ENCODE measurements around the gene C9orf50.

GRCh38 chr9:129586685-129587084, 34.2 kb downstream of the C9orf50 start:
- no peak for TF ChIP-seq CTCF (IDR thresholded peaks at IDR 0.05; ENCODE audit: low read length)
- TF ChIP-seq EZH2phosphoT487 (IDR thresholded peaks at IDR 0.05; ENCODE audit: low read length) = no peak
